Activated CD8-positive, alpha-beta T cell treated with anti-CD3 and anti-CD28 coated beads, Interleukin-2, amount 10 ng/mL, durations not matched to agents 7 days and 5 days (primary cell): ENCODE data around the gene ACTMAP. TPM values are rescaled to one million over a fixed set of nuclear protein-coding genes. Genes with fewer than 3 reads are reported as not detected.

ENCODE experiments used
- ATAC-seq: fragments of 150-1000 bp; cut with Tn5 transposase; one replicate; pipeline ENCODE4 v1.10.0; 2021; ENCODE audit warnings: moderate library complexity
- CTCF ChIA-PET: fragments of 350-600 bp; sonication (Branson Sonifier 250); formaldehyde crosslinking; loops from one replicate; lab custom pipeline; 2021; ENCODE audit warnings: antibody characterized with exemption; lab: Charles Lee
- POLR2A ChIA-PET: fragments of 350-600 bp; sonication (Branson Sonifier 250); formaldehyde crosslinking; loops from one replicate; lab custom pipeline; 2021; ENCODE audit warnings: antibody characterized with exemption; lab: Charles Lee
- DNase-seq: peaks from one replicate; pipeline ENCODE4 v3.0.0-alpha.2; 2020
- H3K27ac Mint-ChIP-seq: one replicate; pipeline ENCODE4 v1.8.0; 2021; ENCODE audit warnings: mild to moderate bottlenecking, mixed read lengths
- H3K27me3 Mint-ChIP-seq: one replicate; pipeline ENCODE4 v1.8.0; 2021; ENCODE audit warnings: low read depth, mixed read lengths
- H3K36me3 Mint-ChIP-seq: one replicate; pipeline ENCODE4 v1.8.0; 2021; ENCODE audit warnings: low read depth, mixed read lengths
- H3K4me1 Mint-ChIP-seq: one replicate; pipeline ENCODE4 v1.8.0; 2021; ENCODE audit warnings: low read depth, mixed read lengths
- H3K4me3 Mint-ChIP-seq: one replicate; pipeline ENCODE4 v1.8.0; 2021; ENCODE audit warnings: mild to moderate bottlenecking, mixed read lengths
- H3K9me3 Mint-ChIP-seq: one replicate; pipeline ENCODE4 v1.8.0; 2022; ENCODE audit warnings: mixed read lengths; ENCODE audit not compliant: insufficient read depth
- total RNA-seq, 2 experiments: library from RNA; stranded (reverse); gene quantifications; one replicate each; pipeline ENCODE4 v1.2.3, GENCODE V29; 2021

The ACTMAP gene, protein sequence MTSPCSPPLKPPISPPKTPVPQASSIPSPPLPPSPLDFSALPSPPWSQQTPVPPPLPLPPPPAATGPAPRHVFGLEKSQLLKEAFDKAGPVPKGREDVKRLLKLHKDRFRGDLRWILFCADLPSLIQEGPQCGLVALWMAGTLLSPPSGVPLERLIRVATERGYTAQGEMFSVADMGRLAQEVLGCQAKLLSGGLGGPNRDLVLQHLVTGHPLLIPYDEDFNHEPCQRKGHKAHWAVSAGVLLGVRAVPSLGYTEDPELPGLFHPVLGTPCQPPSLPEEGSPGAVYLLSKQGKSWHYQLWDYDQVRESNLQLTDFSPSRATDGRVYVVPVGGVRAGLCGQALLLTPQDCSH
- total RNA-seq = 10 to 100 TPM; 15.2 to 17.1 TPM

DNA sequence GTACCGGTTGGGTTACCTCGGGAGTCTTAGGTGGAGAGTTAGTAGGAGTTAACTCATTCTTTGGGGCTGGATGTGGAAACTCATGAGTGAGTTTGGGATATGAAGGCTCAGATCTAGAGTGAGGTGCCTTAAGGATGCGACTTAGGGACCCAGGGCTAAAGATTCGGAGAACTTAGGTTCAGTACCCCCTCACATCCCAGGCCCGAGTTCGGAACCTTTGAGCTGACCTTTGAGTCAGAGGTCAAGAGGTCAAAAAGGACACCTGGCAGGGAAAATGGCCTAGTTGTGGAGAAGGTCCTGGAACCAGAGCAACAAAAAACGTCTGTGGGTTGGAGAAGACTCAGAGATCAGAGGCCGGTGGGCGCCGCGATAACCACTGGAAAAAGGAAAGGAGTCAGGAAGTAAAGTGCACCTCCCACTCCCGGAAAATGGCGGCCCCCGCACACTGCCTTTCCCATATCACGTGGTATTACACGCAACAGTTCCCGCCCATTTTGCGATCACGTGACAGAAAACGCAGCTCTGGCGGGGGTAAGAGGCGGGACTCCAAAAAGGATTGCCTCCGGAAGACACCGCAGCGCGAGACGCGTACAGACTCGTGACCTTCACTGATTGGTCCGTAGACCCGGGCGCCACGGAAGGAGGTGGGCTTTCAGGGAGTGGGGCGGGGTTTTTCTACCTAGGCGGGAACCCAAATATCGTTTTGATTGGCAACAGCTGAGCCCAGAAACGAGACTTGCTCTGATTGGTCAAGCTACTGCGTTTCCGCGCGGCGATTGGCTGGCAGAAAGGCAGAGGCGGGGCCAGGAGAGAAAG is at the start of gene ACTMAP:
ACTMAP (minus strand) TSS at position 420 of the 816 bp plus-strand sequence. CDS start 674 bp downstream, outside the sequence.
- peaks cover 39% of the 10 kb centered on the region for H3K36me3 Mint-ChIP-seq
- no peaks in the 10 kb centered on the region for H3K9me3 Mint-ChIP-seq
- ChIA-PET CTCF (interaction anchor here (0.6 to 3.0 kb wide), 16 partner anchors 9 to 512 kb away, joined by 3 to 16 read pairs (median 4); partner anchors contain the start of genes COQ8B, EGLN2, ITPKC and RAB4B), POLR2A (interaction anchor here (0.5 to 10.1 kb wide), 8 partner anchors 8 to 818 kb away, joined by 3 to 94 read pairs (median 4); partner anchors contain the start of genes COQ8B, EGLN2, ITPKC and NUMBL)
- ATAC-seq = peak; percentile 86
- H3K4me3 Mint-ChIP-seq = peak within 1 kb of the TSS; percentile 89
- DNase-seq = peak; percentile 100
- H3K27me3 Mint-ChIP-seq = no peaks in the 10 kb centered on the region
- peak within 1 kb of the TSS; percentile 97 for H3K27ac Mint-ChIP-seq
- H3K4me1 Mint-ChIP-seq = peaks cover 38% of the 10 kb centered on the region

DNA sequence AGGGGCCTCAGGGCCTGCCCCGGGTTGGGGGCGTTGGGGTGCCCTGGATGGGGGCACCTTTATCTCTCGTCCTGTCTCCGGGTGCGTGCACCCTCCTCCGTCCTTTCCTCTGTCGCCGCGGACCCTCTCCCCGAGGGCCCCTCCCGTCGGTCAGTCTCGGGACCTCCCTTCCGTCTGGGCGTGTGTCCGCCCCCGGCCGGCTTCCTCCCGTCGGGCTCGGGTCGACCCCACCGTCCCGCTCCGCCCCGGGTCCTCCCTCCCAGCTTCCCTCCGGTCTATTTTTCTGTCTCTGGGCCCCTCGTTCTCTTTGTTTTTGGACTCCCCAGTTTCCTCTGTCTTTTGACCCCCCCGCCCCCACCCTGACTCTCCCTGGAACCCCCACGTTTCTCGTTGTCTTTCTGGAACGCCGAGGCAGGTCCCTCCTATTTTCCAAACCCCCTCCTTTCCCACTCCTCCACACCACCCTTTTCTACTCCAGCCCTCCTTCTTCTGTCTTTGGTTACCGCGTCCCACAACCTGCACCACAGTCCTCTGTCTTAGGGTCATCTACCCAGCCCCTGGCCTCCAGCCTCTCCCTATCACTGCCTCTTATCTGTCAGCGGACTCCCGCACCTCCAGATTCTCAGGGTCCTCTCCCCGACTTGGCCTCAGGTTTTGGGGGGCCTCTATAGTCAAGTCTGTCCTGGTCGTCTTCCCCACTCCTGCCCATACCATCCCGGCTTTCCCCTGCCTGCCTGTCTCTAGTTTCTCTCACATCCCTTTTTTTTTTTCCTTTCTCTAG is 49.5 kb upstream of the ACTMAP start:
- ChIA-PET CTCF (interaction anchor here (3.8 kb wide), 1 partner anchor 22 kb away, joined by 49 read pairs; the partner anchor contains the start of gene RAB4B), POLR2A (interaction anchor here (3.9 kb wide), 1 partner anchor 22 kb away, joined by 38 read pairs; the partner anchor contains the start of gene RAB4B)
- H3K27me3 Mint-ChIP-seq = no peaks in the 10 kb centered on the region
- H3K4me3 Mint-ChIP-seq = peak overlapping the region; percentile 95
- peak overlapping the region; percentile 92 for H3K27ac Mint-ChIP-seq
- no peaks in the 10 kb centered on the region for H3K9me3 Mint-ChIP-seq
- H3K4me1 Mint-ChIP-seq = peaks cover 68% of the 10 kb centered on the region
- peak; percentile 54 for DNase-seq
- no peak for ATAC-seq
- peaks cover 45% of the 10 kb centered on the region for H3K36me3 Mint-ChIP-seq

DNA sequence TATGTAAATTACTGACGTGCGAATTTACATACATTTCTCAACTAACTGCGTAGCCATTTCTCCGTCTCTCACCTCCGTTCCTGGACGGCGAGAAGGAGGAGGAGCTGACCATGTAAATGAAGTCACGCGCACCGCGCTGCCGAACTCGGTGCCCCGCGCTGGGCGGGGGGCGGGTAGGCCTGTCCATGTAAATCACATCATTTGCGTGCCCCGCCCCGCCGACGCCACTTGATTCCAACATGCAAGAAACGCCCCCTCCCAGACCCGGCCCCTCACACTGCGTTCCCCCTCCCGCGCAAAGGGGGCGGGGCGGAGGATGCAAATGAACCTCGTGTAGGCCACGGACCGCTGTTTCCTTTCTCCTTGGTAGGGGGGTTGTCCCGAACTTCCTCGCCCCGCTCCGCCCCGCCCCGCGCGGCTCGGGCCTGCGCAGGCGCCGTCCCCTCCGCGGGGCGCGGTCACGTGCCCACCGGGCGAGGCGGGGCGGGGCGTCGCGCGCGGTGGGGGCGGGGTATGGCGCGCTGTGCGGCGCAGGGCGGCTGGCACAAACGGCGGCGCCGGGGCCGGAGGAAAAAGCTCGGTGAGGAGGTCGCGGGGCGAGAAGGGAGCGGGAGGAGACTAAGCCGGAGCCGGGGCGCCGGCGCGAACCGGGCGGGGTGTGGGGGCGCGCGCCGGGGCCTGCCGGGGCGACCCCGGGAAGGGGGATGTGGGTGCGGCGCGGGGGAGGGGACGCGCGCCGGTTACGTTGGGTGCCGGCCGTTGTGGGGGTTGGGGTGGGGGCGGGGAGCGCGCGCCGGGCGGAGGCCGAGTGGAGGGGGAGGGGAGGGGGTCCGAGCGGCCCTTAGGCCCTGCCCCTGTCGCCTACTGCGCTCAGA is 48.6 kb upstream of the ACTMAP start, which contains the start of gene EGLN2:
EGLN2 (plus strand) TSS at position 509 of the 875 bp plus-strand sequence. CDS start 1,382 bp downstream, outside the sequence.
- ChIA-PET CTCF (interaction anchor here (0.7 to 3.8 kb wide), 15 partner anchors 8 to 136 kb away, joined by 3 to 49 read pairs (median 4); partner anchors contain the start of genes ACTMAP, RAB4B and SNRPA), POLR2A (interaction anchor here (0.6 to 3.9 kb wide), 9 partner anchors 8 to 373 kb away, joined by 3 to 38 read pairs (median 3); partner anchors contain the start of genes ACTMAP, RAB4B and SNRPA)
- peak within 1 kb of the TSS; percentile 96 for H3K27ac Mint-ChIP-seq
- H3K27me3 Mint-ChIP-seq = no peaks in the 10 kb centered on the region
- H3K4me3 Mint-ChIP-seq = peak within 1 kb of the TSS; percentile 95
- no peaks in the 10 kb centered on the region for H3K9me3 Mint-ChIP-seq
- H3K36me3 Mint-ChIP-seq = peaks cover 38% of the 10 kb centered on the region
- DNase-seq = peak; percentile 100
- H3K4me1 Mint-ChIP-seq = peaks cover 59% of the 10 kb centered on the region
- ATAC-seq = peak; percentile 86

DNA sequence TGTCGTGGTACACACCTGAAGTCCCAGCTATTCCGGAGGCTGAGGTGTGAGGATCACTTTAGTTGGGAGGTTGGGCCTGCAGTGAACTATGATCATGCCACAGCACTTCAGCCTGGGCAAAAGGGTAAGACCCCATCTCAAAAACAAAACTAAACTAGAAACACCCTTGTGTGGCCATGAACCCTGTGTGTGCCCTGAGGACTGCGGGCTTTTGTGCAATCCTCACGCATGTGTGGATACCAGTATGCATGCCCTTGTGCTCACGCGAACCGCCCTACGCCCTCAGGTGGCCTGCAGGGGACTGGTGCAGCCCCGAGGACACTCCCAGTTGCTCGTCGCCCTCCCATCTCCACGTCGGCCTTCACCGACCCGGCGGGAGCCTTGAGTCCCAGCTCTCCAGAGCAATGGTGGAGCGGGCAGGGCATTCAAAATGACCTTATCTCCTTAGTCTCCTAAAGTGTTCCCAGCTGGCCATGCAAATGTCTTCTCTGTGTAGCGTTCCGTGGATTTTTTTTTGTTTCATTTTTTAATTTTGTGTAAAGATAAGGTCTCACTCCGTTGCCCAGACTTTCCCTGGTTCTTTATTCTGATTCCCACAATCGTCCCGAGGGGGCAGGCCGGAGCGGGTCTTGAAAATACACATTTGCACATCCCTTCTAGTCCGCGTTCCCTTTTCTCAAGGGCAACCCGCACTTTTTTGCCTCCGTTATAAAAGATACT is 47.8 kb upstream of the ACTMAP start:
- Mint-ChIP-seq H3K27ac (peak overlapping the region; percentile 96), H3K36me3 (peaks cover 32% of the 10 kb centered on the region), H3K9me3 (no peaks in the 10 kb centered on the region), H3K4me1 (peaks cover 51% of the 10 kb centered on the region), H3K27me3 (no peaks in the 10 kb centered on the region), H3K4me3 (peak overlapping the region; percentile 93)
- peak; percentile 80 for DNase-seq
- peak; percentile 50 for ATAC-seq
- ChIA-PET POLR2A (interaction anchor here (0.6 to 3.9 kb wide), 9 partner anchors 9 to 372 kb away, joined by 3 to 38 read pairs (median 4); partner anchors contain the start of genes ACTMAP, RAB4B and SNRPA), CTCF (interaction anchor here (0.7 to 3.8 kb wide), 16 partner anchors 9 to 135 kb away, joined by 3 to 49 read pairs (median 4); partner anchors contain the start of genes ACTMAP, RAB4B and SNRPA)

DNA sequence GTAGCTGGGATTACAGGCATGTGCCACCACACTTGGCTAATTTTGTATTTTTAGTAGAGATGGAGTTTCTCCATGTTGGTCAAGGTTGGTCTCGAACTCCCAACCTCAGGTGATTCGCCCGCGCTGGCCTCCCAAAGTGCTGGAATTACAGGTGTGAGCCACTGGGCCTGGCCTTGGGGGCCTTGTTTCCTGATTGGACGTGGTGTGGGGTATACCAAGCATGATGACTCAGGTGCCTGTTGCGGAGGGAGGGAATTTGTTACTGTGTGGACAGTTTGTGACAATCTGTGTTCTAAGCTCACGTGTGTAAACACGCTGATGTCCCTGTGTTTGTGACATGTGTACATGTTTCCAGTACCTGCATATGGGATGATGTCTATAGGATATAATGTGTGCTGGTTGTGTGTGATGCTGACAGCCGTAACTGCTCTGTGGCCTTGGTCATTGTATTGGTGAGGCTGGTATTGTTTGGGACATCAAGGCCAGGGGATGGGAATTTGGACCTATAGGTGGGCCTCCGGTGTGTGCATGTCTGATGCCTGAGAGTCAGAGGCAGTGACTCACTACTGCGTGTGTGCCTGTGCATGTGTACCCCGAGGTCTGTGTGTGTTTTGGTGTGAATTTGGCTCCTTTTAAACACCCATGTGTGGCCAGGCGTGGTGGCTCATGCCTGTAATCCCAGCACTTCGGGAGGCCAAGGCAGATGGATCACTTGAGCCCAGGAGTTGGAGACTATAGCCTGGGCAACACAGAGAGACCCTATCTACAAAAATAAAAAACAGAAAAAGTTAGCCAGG is 47.1 kb upstream of the ACTMAP start:
- peaks cover 28% of the 10 kb centered on the region for H3K36me3 Mint-ChIP-seq
- H3K4me3 Mint-ChIP-seq = peak overlapping the region; percentile 93
- no peaks in the 10 kb centered on the region for H3K27me3 Mint-ChIP-seq
- ChIA-PET POLR2A (interaction anchor here (0.6 to 3.9 kb wide), 8 partner anchors 10 to 46 kb away, joined by 3 to 38 read pairs (median 6); partner anchors contain the start of genes ACTMAP, RAB4B and SNRPA), CTCF (interaction anchor here (1.1 to 3.8 kb wide), 7 partner anchors 10 to 64 kb away, joined by 3 to 49 read pairs (median 6); partner anchors contain the start of genes ACTMAP, RAB4B and SNRPA)
- ATAC-seq (no peak), DNase-seq (no peak)
- peaks cover 46% of the 10 kb centered on the region for H3K4me1 Mint-ChIP-seq
- H3K9me3 Mint-ChIP-seq = no peaks in the 10 kb centered on the region
- peak overlapping the region; percentile 96 for H3K27ac Mint-ChIP-seq

DNA sequence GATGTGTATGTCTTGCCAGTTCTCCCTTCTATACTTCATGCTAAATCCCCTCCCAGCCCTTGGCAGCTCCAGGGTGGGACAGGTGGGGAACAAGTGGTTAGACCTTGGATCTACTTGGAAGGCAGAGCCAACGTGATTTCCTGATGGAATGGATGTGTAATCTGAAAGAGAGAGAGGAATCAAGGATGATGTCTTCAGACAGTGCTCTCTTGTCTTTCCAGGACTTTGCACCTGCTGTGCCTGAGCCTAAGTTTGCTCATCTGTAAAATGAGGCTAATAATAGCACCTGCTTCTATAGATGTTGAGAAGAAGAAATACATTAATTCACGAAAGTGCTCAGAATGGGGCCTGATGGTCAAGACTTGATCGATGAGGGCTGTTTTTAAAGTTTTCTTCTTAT is 41.7 kb upstream of the ACTMAP start:
- Mint-ChIP-seq H3K27ac (no peak overlapping the region), H3K27me3 (no peaks in the 10 kb centered on the region), H3K36me3 (peaks cover 23% of the 10 kb centered on the region), H3K4me3 (no peak overlapping the region), H3K9me3 (no peaks in the 10 kb centered on the region), H3K4me1 (peaks cover 16% of the 10 kb centered on the region)
- DNase-seq (no peak), ATAC-seq (no peak)
- ChIA-PET CTCF (interaction anchor here (1.0 to 1.1 kb wide), 2 partner anchors 14 to 47 kb away, joined by 3 to 4 read pairs; no protein-coding TSS in a partner anchor), POLR2A (interaction anchor here (0.7 to 1.4 kb wide), 2 partner anchors 14 to 17 kb away, joined by 3 to 4 read pairs; no protein-coding TSS in a partner anchor)

DNA sequence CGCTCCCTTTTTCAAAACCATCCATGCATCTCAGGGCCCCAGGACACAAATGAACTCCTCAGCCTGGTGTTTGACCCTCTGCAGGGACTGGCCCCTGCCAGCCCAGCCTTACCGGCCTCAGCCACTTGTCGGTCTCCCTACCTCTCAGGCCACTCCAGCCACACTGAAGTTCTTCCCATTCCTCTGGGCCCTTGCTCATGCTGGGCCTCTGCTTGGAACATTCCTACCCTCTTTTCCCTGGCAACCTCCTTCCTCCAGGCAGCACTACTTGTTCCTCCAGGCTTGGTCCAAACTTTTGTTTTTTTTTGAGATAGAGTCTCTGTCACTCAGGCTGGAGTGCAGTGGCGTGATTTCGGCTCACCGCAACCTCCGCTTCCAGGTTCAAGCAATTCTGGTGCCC is 41.1 kb upstream of the ACTMAP start:
- no peak for ATAC-seq
- Mint-ChIP-seq H3K27me3 (no peaks in the 10 kb centered on the region), H3K27ac (no peak overlapping the region), H3K9me3 (no peaks in the 10 kb centered on the region), H3K4me3 (no peak overlapping the region), H3K36me3 (peaks cover 28% of the 10 kb centered on the region), H3K4me1 (peaks cover 14% of the 10 kb centered on the region)
- no peak for DNase-seq
- CTCF ChIA-PET = interaction anchor here (1.1 kb wide), 1 partner anchor 15 kb away, joined by 4 read pairs; no protein-coding TSS in a partner anchor
- POLR2A ChIA-PET = no interaction called here

DNA sequence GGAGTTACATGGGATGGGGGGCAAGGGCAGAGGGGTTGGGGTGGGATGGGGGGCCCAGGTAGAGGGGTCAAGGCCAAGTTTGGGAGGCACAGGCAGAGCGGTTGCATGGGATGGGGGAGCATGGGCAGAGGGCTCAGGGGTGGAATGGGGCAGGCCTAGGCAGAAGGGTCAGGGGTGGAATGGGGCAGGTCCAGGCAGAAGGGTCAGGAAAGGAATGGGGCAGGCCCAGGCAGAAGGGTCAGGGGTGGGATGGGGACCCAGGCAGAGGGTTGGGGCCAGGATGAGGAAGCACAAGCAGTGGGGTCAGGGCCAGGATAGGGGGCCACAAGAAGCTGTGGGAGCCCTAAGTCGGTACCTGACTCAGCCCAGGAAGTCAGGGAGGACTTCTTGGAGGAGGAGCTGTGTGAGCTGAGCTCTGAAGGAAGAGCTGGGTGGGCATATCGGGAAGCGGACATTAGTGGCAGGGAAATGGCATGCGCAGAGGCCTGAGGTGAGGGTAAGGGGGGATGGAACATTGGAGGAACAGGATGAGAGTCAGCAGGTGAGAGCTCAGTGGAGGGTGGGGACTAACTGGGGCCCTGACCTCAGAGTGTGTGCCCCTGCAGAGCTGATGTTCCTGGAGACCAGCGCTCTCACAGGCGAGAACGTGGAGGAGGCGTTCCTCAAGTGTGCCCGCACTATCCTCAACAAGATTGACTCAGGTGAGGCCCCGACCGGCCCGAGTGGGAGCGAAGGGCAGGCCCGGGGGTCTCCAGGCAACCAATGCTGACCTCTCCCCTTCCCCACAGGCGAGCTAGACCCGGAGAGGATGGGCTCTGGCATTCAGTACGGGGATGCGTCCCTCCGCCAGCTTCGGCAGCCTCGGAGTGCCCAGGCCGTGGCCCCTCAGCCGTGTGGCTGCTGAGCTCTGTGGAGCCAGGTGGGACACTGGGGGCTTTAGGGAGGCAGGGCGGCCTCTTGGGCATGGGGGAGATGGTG is 36.1 kb upstream of the ACTMAP start:
- H3K9me3 Mint-ChIP-seq = no peaks in the 10 kb centered on the region
- peaks cover 26% of the 10 kb centered on the region for H3K36me3 Mint-ChIP-seq

More for the DNA sequence above, 36.1 kb upstream of the ACTMAP start:
- POLR2A ChIA-PET = interaction anchor here (1.1 to 3.3 kb wide), 2 partner anchors 8 to 12 kb away, joined by 3 to 14 read pairs; partner anchors contain the start of gene RAB4B
- Mint-ChIP-seq H3K27me3 (no peaks in the 10 kb centered on the region), H3K4me1 (peaks cover under 1% of the 10 kb centered on the region), H3K4me3 (no peak overlapping the region), H3K27ac (peak overlapping the region; percentile 20)
- DNase-seq (no peak), ATAC-seq (no peak)
- CTCF ChIA-PET = interaction anchor here (0.6 to 1.0 kb wide), 3 partner anchors 10 to 15 kb away, joined by 3 to 4 read pairs (median 3); partner anchors contain the start of gene EGLN2
